NT2/D1 (cell line): Measurements from ENCODE around the gene LOXL1.
"Not testable (repeated sequence)": the region's sequence is repeated elsewhere in the genome, so short reads cannot be mapped to it uniquely, and the experiment has no call there.

Source experiments
- DNase-seq: peaks from one replicate; pipeline ENCODE4 v3.0.0-alpha.2; 2011; ENCODE audit warnings: low read depth, low spot score
- H3K27me3 ChIP-seq: 2 replicates; pipeline ENCODE4 v1.6.0; 2011; ENCODE audit warnings: mild to moderate bottlenecking; ENCODE audit not compliant: insufficient read length, insufficient read depth
- H3K36me3 ChIP-seq: 2 replicates; pipeline ENCODE4 v1.6.1; 2011; ENCODE audit warnings: mild to moderate bottlenecking, low read length, mixed read lengths; ENCODE audit not compliant: insufficient read depth, insufficient read length
- H3K4me1 ChIP-seq: 2 replicates; pipeline ENCODE4 v1.5.1; 2011; ENCODE audit not compliant: insufficient read depth, insufficient read length
- H3K4me3 ChIP-seq: 2 replicates; pipeline ENCODE4 v1.5.1; 2011; ENCODE audit warnings: low read depth; ENCODE audit not compliant: insufficient read length
- H3K9ac ChIP-seq: 2 replicates; pipeline ENCODE4 v1.6.0; 2011; ENCODE audit warnings: low read depth; ENCODE audit not compliant: insufficient read length
- H3K9me3 ChIP-seq: 2 replicates; pipeline ENCODE4 v1.5.1; 2011; ENCODE audit warnings: mild to moderate bottlenecking, low read length; ENCODE audit not compliant: insufficient read depth
- SUZ12 ChIP-seq: IDR thresholded peaks from 2 replicates; pipeline ENCODE4 v1.6.1; 2011; ENCODE audit not compliant: insufficient read length, insufficient read depth; ENCODE audit errors: extremely low read depth
- YY1 ChIP-seq: IDR thresholded peaks from 2 replicates; pipeline ENCODE4 v1.6.1; 2011; ENCODE audit not compliant: insufficient read length, insufficient read depth
- ZNF274 ChIP-seq: IDR thresholded peaks from 2 replicates; pipeline ENCODE4 v1.6.1; 2011; ENCODE audit warnings: mild to moderate bottlenecking, low read depth, low read length

Gene LOXL1

DNA sequence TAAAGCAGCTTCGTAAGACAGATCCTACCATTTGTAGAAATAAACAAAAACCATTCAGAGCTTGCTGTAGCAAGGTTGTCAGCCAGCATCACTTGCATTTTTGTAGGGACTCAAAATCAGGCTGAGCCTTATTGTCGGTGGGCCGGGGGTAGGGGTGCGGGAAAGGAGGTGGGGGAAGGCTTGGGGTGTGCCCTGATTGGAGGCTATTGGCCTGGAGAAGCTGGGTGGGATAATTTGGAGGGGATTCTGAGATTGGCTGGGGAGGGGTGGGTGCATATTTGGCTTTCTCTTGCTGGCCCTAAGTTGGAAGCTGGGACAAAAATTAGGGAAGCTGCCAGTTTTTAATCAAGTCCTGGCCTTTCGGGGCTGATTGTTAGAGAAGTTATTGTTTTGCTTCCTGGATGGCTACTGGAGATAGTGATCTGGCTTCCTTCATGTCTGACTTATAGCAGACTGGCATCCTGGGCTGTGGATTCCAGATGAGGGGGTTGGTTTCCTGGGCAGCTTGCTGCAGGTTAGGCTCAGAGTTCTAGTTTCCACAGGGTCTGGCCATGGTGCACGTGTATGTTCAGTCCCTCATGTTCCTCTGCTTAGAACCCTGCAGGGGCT lies 43.0 kb downstream of the LOXL1 start:
- TF ChIP-seq SUZ12 (no peak), YY1 (no peak), ZNF274 (no peak)
- H3K4me1 ChIP-seq, result peaks cover 9% of the 10 kb centered on the region
- no peak for DNase-seq
- peaks cover 1% of the 10 kb centered on the region; the same call in 1 of the 2 replicates for H3K9me3 ChIP-seq
- no peaks in the 10 kb centered on the region for H3K36me3 ChIP-seq
- peaks cover 2% of the 10 kb centered on the region for H3K27me3 ChIP-seq
- H3K4me3 ChIP-seq, result no peak overlapping the region
- H3K9ac ChIP-seq, result no peak overlapping the region

DNA sequence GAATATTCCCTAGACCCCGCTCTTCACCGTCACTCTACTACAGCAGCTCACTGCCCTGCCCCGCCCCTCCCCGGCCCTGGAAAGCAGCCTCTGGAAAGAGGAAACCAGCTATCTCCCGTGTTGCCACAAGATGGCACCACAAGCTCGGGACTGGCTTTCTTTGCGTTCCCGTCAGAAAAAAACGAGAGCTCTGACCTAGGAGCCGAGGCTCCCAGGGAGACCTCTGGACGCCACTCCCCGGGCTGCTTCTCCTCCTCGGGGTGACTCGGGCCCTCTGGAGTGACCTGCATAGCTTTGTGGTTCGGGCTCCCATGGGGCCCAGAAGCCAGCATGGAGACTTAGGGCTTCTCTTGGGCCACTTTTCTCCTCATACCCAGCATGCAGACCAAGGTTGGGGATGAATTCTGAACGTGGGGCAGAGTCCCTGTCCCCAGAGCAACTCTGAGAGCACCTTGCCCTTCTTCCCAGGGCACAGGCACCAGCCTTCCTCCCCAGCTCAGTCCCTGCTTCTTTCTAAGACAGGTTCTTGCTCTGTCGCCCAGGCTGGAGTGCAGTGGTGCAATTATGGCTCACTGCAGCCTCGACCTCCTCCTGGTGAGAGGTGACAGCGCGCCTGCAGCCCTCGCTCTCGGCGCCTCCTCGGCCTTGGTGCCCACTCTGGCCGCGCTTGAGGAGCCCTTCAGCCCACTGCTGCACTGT lies 46.9 kb downstream of the LOXL1 start:
- no peaks in the 10 kb centered on the region for H3K36me3 ChIP-seq
- H3K9me3 ChIP-seq, result peaks cover 8% of the 10 kb centered on the region; the same call in 1 of the 2 replicates
- H3K4me3 ChIP-seq, result no peak overlapping the region
- peak; percentile 87 for DNase-seq
- no peak for TF ChIP-seq SUZ12
- peak overlapping the region; percentile 63 for H3K9ac ChIP-seq
- H3K4me1 ChIP-seq, result peaks cover 5% of the 10 kb centered on the region
- peaks cover 4% of the 10 kb centered on the region for H3K27me3 ChIP-seq

DNA sequence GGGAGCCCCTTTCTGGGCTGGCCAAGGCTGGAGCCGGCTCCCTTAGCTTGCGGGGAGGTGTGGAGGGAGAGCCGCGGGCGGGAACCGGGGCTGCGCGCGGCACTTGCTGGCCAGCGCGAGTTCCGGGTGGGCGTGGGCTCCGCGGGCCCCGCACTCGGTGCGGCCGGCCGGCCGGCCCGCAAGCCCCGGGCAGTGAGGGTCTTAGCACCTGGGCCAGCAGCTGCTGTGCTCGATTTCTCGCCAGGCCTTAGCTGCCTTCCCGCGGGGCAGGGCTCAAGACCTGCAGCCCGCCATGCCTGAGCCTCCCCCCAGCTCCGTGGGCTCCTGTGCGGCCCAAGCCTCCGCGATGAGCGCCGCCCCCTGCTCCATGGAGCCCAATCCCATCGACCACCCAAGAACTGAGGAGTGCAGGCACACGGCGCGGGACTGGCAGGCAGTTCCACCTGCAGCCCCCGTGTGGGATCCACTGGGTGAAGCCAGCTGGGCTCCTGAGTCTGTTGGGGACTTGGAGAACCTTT lies 47.5 kb downstream of the LOXL1 start:
- H3K4me1 ChIP-seq, H3K36me3 ChIP-seq, DNase-seq, H3K4me3 ChIP-seq, H3K9me3 ChIP-seq, H3K27me3 ChIP-seq, H3K9ac ChIP-seq: not testable (repeated sequence)

DNA sequence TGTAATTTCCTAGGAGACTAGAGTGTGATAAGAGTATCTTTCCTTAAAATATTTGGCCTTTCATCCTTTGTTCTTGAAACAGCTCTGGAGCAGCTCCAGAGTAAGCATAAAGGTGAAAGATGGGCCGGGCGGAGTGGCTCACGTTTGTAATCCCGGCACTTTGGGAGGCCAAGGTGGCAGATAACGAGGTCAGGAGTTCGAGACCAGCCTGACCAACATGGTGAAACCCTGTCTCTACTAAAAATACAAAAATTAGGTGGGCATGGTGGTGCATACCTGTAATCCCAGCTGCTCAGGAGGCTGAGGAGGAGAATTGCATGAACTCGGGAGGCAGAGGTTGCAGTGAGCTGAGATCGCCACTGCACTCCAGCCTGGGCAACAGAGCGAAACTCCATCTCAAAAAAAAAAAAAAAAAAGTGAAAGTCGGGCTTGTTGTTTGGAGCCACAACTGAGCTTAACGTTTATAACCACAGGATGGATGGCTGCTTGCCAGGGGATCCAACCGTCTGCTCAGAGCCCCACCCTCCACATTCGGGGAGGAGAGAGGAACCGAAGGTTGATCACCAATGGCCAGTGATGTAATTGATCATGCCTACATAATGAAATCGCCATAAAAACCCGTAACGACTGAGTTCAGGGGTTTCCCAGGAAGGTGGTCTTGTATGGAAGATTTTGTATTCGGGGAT lies 49.3 kb downstream of the LOXL1 start:
- not testable (repeated sequence) for H3K36me3 ChIP-seq, H3K4me1 ChIP-seq, H3K27me3 ChIP-seq, DNase-seq, H3K9me3 ChIP-seq, H3K4me3 ChIP-seq, H3K9ac ChIP-seq

DNA sequence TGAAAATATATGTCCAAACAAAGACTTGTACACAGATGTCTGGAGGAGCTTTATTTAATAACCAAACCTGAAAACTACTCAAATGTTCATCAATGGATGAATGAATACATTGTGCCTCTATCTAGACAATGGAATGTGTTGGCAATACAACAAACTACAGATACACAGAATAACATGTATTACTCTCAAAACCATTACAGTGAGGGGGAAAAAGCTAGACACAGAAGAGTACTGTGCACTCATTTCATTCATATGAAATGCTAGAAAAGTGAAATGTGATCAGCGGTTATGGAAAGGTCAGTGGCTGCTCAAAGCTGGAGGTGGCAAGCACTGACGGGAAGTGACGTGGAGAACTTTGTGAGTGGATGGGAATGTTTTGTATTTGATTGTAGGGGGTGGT lies 52.6 kb downstream of the LOXL1 start:
- Histone ChIP-seq H3K9ac (no peak overlapping the region), H3K4me3 (no peak overlapping the region), H3K9me3 (peaks cover 8% of the 10 kb centered on the region; the same call in 1 of the 2 replicates), H3K4me1 (peaks cover 2% of the 10 kb centered on the region), H3K27me3 (peaks cover 2% of the 10 kb centered on the region), H3K36me3 (no peaks in the 10 kb centered on the region)
- DNase-seq, result no peak
- no peak for TF ChIP-seq YY1
- no peak for TF ChIP-seq SUZ12
- TF ChIP-seq ZNF274, result no peak

DNA sequence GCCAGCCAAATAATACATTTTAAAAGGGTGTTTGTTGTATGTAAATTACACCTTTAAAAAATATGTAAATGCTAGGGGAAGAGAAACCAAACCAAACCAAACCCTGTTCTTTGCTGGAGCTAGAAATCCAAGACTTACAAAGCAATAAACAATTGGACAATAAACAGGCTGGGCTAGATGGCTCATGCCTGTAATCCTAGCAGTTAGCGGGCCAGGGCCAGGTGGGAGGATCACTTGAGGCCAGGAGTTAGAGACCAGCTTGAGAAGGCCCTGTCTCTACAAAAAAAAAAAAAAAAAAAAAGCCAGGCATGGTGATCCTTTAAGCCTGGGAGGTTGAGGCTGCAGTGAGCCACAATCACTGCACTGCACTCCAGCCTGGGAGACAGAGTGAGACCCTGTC lies 53.4 kb downstream of the LOXL1 start:
- Histone ChIP-seq H3K4me3 (no peak overlapping the region), H3K9ac (no peak overlapping the region), H3K36me3 (no peaks in the 10 kb centered on the region), H3K4me1 (peaks cover 2% of the 10 kb centered on the region), H3K9me3 (peaks cover 3% of the 10 kb centered on the region; the same call in 1 of the 2 replicates), H3K27me3 (peaks cover 2% of the 10 kb centered on the region)
- no peak for DNase-seq
- TF ChIP-seq YY1, result no peak
- no peak for TF ChIP-seq ZNF274
- no peak for TF ChIP-seq SUZ12

DNA sequence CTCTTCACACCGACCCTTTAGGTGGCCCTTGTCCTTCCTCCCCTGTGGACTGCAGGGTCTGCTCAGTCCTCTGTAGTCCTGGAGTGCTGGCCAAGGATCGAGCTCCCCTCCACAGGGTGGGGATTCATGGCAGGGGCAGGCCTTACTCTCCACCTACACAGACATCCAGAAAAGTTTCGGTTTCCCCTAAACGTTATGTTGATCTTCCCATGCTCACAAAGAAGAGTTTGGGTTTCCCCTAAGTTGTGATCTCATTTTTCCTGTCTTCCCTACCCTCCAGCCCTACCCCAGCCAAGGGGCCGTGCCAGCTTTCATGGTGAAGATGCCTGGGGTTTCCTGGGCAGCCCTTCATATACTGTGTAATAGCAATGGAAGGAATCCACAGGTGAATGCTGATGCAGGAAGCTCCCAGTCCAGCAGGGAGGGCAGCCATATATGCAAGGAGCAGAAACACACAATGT lies 55.5 kb downstream of the LOXL1 start:
- Histone ChIP-seq H3K4me1 (peaks cover 2% of the 10 kb centered on the region), H3K9ac (no peak overlapping the region), H3K4me3 (no peak overlapping the region), H3K36me3 (no peaks in the 10 kb centered on the region), H3K27me3 (no peaks in the 10 kb centered on the region), H3K9me3 (no peaks in the 10 kb centered on the region)
- TF ChIP-seq ZNF274 (no peak), SUZ12 (no peak), YY1 (no peak)
- no peak for DNase-seq
